H9 (cell line): ENCODE data around the gene GPC1. TPM values are rescaled to one million over a fixed set of nuclear protein-coding genes. Genes with fewer than 3 reads are reported as not detected.

Source experiments
- DNase-seq: peaks from one replicate; pipeline ENCODE4 v3.0.0-alpha.2; 2017
- H2AFZ ChIP-seq: one replicate; pipeline ENCODE4 v1.6.1; 2013; ENCODE audit warnings: mild to moderate bottlenecking, low read length, control low read depth, moderate library complexity
- H2AK5ac ChIP-seq: 2 replicates; pipeline ENCODE4 v1.6.1; 2013; ENCODE audit warnings: low read length, control low read depth, mixed read lengths; ENCODE audit not compliant: insufficient read length
- H2BK120ac ChIP-seq: one replicate; pipeline ENCODE4 v1.6.1; 2013; ENCODE audit warnings: low read depth, mild to moderate bottlenecking, low read length, control low read depth, inconsistent platforms; ENCODE audit not compliant: poor library complexity, severe bottlenecking
- H2BK12ac ChIP-seq: 2 replicates; pipeline ENCODE4 v1.6.1; 2013; ENCODE audit warnings: low read length, control low read depth, mixed read lengths, low read depth; ENCODE audit not compliant: insufficient read length
- H2BK15ac ChIP-seq: 2 replicates; pipeline ENCODE4 v1.6.1; 2013; ENCODE audit warnings: low read depth, low read length, control low read depth
- H2BK20ac ChIP-seq: one replicate; pipeline ENCODE4 v1.6.1; 2013; ENCODE audit warnings: low read depth, mild to moderate bottlenecking, low read length, control low read depth, inconsistent platforms; ENCODE audit not compliant: poor library complexity, severe bottlenecking
- H2BK5ac ChIP-seq: 2 replicates; pipeline ENCODE4 v1.6.1; 2013; ENCODE audit warnings: low read length, control low read depth, mixed read lengths; ENCODE audit not compliant: insufficient read length
- H3K14ac ChIP-seq: 2 replicates; pipeline ENCODE4 v1.6.1; 2013; ENCODE audit warnings: low read length, control low read depth; ENCODE audit not compliant: insufficient read depth
- H3K18ac ChIP-seq: 2 replicates; pipeline ENCODE4 v1.6.1; 2013; ENCODE audit warnings: low read depth, mild to moderate bottlenecking, mixed read lengths, low read length, control low read depth; ENCODE audit not compliant: insufficient read length
- H3K23ac ChIP-seq: 2 replicates; pipeline ENCODE4 v1.6.1; 2013; ENCODE audit warnings: low read length, control low read depth, mixed read lengths, low read depth; ENCODE audit not compliant: insufficient read length
- H3K23me2 ChIP-seq: 2 replicates; pipeline ENCODE4 v1.6.1; 2013; ENCODE audit warnings: low read depth, mild to moderate bottlenecking, mixed read lengths, low read length, control low read depth; ENCODE audit not compliant: insufficient read length, poor library complexity, severe bottlenecking
- H3K27ac ChIP-seq: 2 replicates; pipeline ENCODE4 v1.5.1; 2013; ENCODE audit warnings: low read length, control low read depth, mixed read lengths, low read depth; ENCODE audit not compliant: insufficient read length
- H3K27me3 ChIP-seq: 2 replicates; pipeline ENCODE4 v1.6.1; 2013; ENCODE audit warnings: low read length, control low read depth, inconsistent platforms; ENCODE audit not compliant: insufficient read depth
- H3K4ac ChIP-seq: 2 replicates; pipeline ENCODE4 v1.6.1; 2013; ENCODE audit warnings: low read depth, mild to moderate bottlenecking, control low read depth, inconsistent platforms, low read length, moderate library complexity
- H3K4me1 ChIP-seq: 2 replicates; pipeline ENCODE4 v1.6.1; 2013; ENCODE audit warnings: low read length, control low read depth, inconsistent platforms; ENCODE audit not compliant: insufficient read depth
- H3K4me2 ChIP-seq: 2 replicates; pipeline ENCODE4 v1.6.1; 2013; ENCODE audit warnings: low read length, control low read depth, mixed read lengths; ENCODE audit not compliant: insufficient read length, insufficient read depth
- H3K56ac ChIP-seq: 2 replicates; pipeline ENCODE4 v1.6.1; 2013; ENCODE audit warnings: low read depth, mild to moderate bottlenecking, mixed read lengths, low read length, control low read depth; ENCODE audit not compliant: insufficient read length
- H3K79me1 ChIP-seq: 2 replicates; pipeline ENCODE4 v1.6.1; 2013; ENCODE audit warnings: low read depth, mild to moderate bottlenecking, moderate library complexity, low read length, control low read depth, inconsistent platforms; ENCODE audit not compliant: insufficient read depth, poor library complexity, severe bottlenecking
- H3K79me2 ChIP-seq: 2 replicates; pipeline ENCODE4 v1.6.1; 2013; ENCODE audit warnings: low read length, control low read depth, inconsistent platforms; ENCODE audit not compliant: insufficient read depth
- H3K9ac ChIP-seq: 2 replicates; pipeline ENCODE4 v1.6.1; 2013; ENCODE audit warnings: low read length, control low read depth, mixed read lengths; ENCODE audit not compliant: insufficient read length; ENCODE audit errors: extremely low read depth
- H3K9me3 ChIP-seq: one replicate; pipeline ENCODE4 v1.6.1; 2013; ENCODE audit warnings: low read depth, low read length, inconsistent platforms; ENCODE audit not compliant: control insufficient read depth
- H3T11ph ChIP-seq: one replicate; pipeline ENCODE4 v1.6.1; 2013; ENCODE audit warnings: mild to moderate bottlenecking, low read length, control low read depth, inconsistent platforms
- H4K20me1 ChIP-seq: one replicate; pipeline ENCODE4 v1.6.1; 2013; ENCODE audit not compliant: control insufficient read depth, insufficient read length, insufficient read depth
- H4K5ac ChIP-seq: 2 replicates; pipeline ENCODE4 v1.6.1; 2013; ENCODE audit warnings: low read depth, mild to moderate bottlenecking, mixed read lengths, low read length, control low read depth; ENCODE audit not compliant: insufficient read length
- H4K8ac ChIP-seq: replicated peaks from 2 replicates; pipeline ENCODE4 v1.6.1; 2013; ENCODE audit warnings: low read length, control low read depth, mixed read lengths, low read depth; ENCODE audit not compliant: insufficient read length
- H4K91ac ChIP-seq: 2 replicates; pipeline ENCODE4 v1.6.1; 2013; ENCODE audit warnings: low read depth, mild to moderate bottlenecking, moderate library complexity, mixed read lengths, low read length, control low read depth; ENCODE audit not compliant: insufficient read length
- H3K27ac Mint-ChIP-seq, 3 experiments: 2 replicates in 2 of 3; 3 replicates in 1 of 3; pipeline ENCODE4 v1.8.0; 2020 to 2021; ENCODE audit warnings: mixed read lengths in 3 of 3, mild to moderate bottlenecking in 1 of 3, moderate library complexity in 1 of 3
- H3K27me3 Mint-ChIP-seq: 2 replicates; pipeline ENCODE4 v1.8.0; 2021; ENCODE audit warnings: low read depth, mild to moderate bottlenecking, moderate library complexity, mixed read lengths
- H3K36me3 Mint-ChIP-seq, 3 experiments: 2 replicates in 2 of 3; 3 replicates in 1 of 3; pipeline ENCODE4 v1.8.0; 2020 to 2021; ENCODE audit warnings: low read depth in 3 of 3, mixed read lengths in 3 of 3; ENCODE audit not compliant: insufficient read depth in 1 of 3
- H3K4me1 Mint-ChIP-seq, 2 experiments: 2 replicates each; pipeline ENCODE4 v1.8.0; 2020; ENCODE audit warnings: mixed read lengths in 2 of 2
- H3K4me3 Mint-ChIP-seq, 2 experiments: 2 replicates in 1 of 2; 3 replicates in 1 of 2; pipeline ENCODE4 v1.8.0; 2020 to 2021; ENCODE audit warnings: mild to moderate bottlenecking in 2 of 2, mixed read lengths in 2 of 2, moderate library complexity in 1 of 2
- H3K9me3 Mint-ChIP-seq, 2 experiments: 2 replicates in 1 of 2; 3 replicates in 1 of 2; pipeline ENCODE4 v1.8.0; 2020; ENCODE audit warnings: mild to moderate bottlenecking in 2 of 2, mixed read lengths in 2 of 2, moderate library complexity in 1 of 2
- CTCF ChIP-seq: fragments of 200-600 bp; sonication (generic); conservative IDR thresholded peaks from 3 replicates; pipeline ENCODE4 v1.8.0; 2021; ENCODE audit warnings: antibody characterized with exemption, mild to moderate bottlenecking
- WGBS: extraction: QIAGEN DNeasy Blood & Tissue Kit; methylation state at CpG from one replicate; pipeline ENCODE4 v1.1.7; 2013; ENCODE audit warnings: missing lambda C conversion rate, low lambda C conversion rate, mixed read lengths; ENCODE audit not compliant: insufficient read length; ENCODE audit errors: extremely low coverage; 5-methylcytosine and 5-hydroxymethylcytosine counted together
- total RNA-seq: library from RNA; stranded (reverse); gene quantifications from 2 replicates; pipeline ENCODE4 v1.2.1, GENCODE V29; 2021

Gene GPC1
- total RNA-seq, 1 experiment from 2014 or later, result 39.4 TPM

- Histone ChIP-seq H3K27ac (no peak overlapping the region), H4K91ac (no peak overlapping the region), H2AFZ (no peak overlapping the region), H2AK5ac (no peak overlapping the region), H3K9ac (no peak overlapping the region), H2BK15ac (no peak overlapping the region), H3K18ac (no peak overlapping the region), H3K79me2 (no peaks in the 10 kb centered on the region), H3K14ac (no peak overlapping the region; the same call in 1 of the 2 replicates), H3K23ac (no peak overlapping the region), H4K8ac (no peak overlapping the region), H3K9me3 (no peaks in the 10 kb centered on the region), H2BK5ac (no peak overlapping the region), H4K20me1 (no peaks in the 10 kb centered on the region), H3T11ph (no peak overlapping the region), H2BK120ac (no peak overlapping the region), H4K5ac (no peak overlapping the region), H3K23me2 (no peaks in the 10 kb centered on the region), H3K4me2 (no peak overlapping the region), H3K79me1 (no peaks in the 10 kb centered on the region), H2BK12ac (no peak overlapping the region), H3K4me1 (no peaks in the 10 kb centered on the region), H3K56ac (no peak overlapping the region), H2BK20ac (no peak overlapping the region), H3K4ac (no peak overlapping the region), H3K27me3 (no peaks in the 10 kb centered on the region)
- Mint-ChIP-seq H3K4me3 (no peak overlapping the region), H3K4me1 (peaks cover 0 to 2% of the 10 kb centered on the region in 2 experiments; a peak in 1 of 4 replicates), H3K9me3 (no peaks in the 10 kb centered on the region; a peak in 1 of 5 replicates), H3K36me3 (no peaks in the 10 kb centered on the region), H3K27ac (no peak overlapping the region), H3K27me3 (no peaks in the 10 kb centered on the region; the same call in 1 of the 2 replicates)
- TF ChIP-seq CTCF, result no peak
- peak; percentile 21 for DNase-seq
- WGBS, result no CpG with 5 or more reads among the region's 28 CpGs
Observed at GRCh38 chr2:240411261-240412160, 24.0 kb upstream of the GPC1 start.
